ENCODE results near the gene ABCB9.
A peak's percentile ranks its signal among the peaks of the same experiment; 100 is the strongest.

GRCh38 chr12:122895704-122896636 is 70.3 kb downstream of the ABCB9 start, which contains the start of gene VPS37B:
- TF ChIP-seq POLR2AphosphoS5 (IDR thresholded peaks at IDR 0.05) (peak; percentile 92 to 99 (median 98)), POLR2A (IDR thresholded peaks at IDR 0.05) (peak; percentile 97), CTCF (IDR thresholded peaks at IDR 0.05) (peak in 1 of 5 experiments; percentile 59)
